GM18517 (cell line): ENCODE measurements around the gene LDLRAD1.
"Not testable (repeated sequence)": the region's sequence is repeated elsewhere in the genome, so short reads cannot be mapped to it uniquely, and the experiment has no call there.

Experiments used
- ATAC-seq: cut with Tn5 transposase; IDR thresholded peaks from one replicate; pipeline ENCODE4 v1.9.1; 2021; ENCODE audit warnings: mild to moderate bottlenecking, moderate library complexity; ENCODE audit not compliant: unreplicated experiment

The LDLRAD1 gene

DNA sequence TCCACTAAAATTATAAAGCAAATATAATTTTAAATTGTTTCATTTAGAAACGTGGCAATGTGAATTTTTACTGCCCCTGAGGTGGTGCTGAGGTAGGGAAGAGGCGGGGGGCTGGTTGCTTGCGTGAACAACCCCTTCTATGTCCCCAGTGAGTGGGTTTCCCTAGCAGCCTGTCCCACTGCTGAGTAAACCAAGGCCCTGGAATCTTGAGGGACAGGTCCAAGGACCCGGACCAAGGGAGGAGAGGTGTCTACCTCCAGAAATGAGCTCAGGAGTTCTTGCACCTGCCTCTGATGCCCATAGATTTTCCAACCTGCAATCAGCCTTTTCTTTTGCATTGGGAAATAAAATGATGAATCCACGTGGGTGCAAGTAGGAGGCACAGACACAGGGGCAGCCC, 649 bp upstream of the LDLRAD1 start:
- ATAC-seq, result no peak

DNA sequence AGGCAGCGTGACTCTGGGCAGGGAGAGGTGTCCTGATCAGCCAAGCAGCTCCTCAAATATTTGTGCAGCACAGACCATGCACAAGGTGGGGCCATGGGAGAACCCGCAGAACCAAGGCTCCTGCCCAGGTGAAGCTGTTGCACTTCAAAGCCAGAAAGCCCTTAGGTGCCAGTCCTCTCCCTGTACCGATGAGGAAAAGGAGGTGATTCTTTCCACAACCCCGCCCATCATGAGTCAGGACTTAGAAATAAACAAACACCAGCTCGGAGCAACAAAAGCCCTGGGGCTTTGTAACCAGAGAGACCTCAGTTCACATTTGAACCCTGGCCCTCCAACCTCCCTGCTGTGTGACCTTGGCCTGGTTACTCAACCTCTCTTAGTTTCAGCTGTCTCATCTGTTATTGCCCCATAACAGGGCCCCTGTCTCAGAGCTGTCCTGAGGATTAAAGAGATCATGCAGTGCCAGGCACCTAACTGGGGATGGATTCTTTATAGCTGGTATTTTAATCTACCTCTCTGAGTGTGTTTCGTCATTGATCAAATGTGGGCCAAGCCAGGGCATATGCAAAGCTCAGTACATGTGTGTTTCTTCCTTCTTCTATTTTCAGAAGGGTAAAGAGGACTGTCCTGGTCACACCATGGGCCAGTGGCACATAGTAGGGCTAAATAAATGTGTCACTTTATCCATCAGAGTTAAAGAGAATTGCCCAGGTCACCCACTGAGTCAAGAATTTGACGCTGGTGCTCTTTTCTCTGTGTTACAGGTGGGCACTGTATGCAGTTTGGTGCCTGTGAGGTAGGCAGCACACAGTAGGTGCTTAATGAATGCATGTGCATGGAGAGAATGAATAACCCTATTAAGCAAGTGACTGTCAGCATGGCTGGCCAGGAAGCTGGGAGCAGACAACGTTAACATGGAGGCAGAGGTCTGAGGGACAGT, 1.4 kb downstream of the LDLRAD1 start:
- no peak for ATAC-seq

DNA sequence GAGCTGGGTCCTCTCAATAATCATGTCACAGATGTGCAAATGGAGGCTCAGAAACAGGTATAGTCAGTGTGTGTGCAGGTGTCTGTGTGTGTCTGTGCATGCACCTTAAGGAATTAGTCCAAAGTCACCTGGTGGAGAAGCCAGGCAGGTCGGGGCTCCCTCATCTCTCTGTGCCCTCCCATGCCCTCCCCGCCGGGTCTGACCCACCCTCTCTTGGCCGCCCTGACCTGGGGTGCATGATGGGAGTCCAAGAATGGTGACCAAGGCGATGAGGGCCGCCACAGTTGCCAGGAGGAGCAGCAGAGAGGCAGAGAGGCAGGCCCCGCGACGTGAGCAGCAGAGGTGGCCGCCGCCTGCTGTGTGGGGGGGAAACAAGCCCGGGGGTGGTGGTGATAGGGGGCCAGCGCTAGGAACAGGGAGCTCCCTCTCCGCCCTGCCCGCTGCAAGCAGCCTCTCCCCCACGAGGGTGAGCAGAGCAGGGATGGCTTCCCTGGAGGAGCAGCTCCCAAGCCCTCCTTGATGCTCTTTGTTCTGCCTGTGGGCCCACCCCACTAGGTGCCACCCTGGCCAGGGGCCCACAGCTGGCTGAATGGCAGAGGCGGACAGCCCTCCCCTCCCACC, 3.9 kb downstream of the LDLRAD1 start:
- no peak for ATAC-seq

DNA sequence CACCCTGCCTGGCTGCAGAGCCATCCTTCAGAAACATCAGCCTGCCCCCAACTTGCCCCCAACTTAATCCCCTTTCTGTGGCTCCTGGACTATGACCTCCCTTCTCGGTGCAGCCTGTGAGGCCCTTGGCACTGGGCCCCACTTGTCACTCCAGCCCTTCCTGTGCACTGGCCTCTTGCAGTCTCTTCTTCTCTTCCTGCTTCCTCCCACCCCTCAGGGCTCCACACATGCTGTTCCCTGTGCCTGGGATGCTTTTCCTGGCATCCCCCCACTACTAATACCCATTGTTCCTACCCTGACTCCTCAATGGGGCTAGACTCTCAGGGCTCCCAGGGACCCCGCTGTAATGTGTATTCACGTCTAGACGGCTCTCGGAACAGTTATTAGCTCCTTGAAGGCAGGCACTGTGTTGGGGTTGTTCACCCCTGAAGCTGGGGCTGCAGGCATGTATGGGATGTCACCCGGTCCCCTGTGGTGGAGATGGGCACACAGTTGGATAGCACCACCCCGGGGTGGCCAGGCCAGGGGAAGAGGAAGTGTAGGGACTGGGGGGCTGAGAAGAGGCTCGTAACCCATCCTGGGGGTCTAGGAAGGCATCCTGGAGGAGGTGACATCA, 4.5 kb downstream of the LDLRAD1 start:
- ATAC-seq, result no peak

DNA sequence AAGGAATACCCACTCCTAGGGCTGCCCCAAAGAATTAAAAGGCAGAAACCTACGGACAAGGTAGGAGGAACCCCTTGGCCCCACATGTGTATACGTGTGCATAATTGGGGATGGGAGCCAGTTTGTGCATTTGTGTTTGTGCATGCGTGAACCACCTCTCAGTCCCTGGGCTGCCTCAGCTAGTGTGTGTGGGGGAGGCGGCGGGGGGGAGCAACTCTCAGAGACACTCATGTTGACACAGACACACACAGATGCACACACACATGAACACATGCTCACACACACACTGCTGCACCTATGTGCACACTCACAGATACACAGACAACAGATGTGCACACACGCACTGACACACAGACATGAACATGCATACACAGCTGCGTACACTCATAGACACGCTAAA, 5.1 kb downstream of the LDLRAD1 start:
- ATAC-seq, result no peak

DNA sequence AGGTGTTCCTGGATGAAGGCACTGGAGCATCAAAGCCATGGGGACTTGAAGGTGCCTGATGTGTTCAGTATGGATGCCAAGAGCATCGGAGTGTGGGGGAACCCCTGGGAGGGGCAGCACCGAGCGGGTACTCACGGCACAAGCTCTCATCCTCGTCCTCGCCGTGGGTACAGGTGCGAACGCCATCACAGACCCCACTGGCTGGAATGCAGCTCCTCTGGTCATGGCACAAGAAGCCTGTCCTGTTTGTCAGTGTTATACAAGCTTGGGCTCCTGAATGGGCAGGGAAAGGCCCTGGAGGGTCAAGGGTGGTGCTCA, 6.0 kb downstream of the LDLRAD1 start:
- ATAC-seq, result no peak

DNA sequence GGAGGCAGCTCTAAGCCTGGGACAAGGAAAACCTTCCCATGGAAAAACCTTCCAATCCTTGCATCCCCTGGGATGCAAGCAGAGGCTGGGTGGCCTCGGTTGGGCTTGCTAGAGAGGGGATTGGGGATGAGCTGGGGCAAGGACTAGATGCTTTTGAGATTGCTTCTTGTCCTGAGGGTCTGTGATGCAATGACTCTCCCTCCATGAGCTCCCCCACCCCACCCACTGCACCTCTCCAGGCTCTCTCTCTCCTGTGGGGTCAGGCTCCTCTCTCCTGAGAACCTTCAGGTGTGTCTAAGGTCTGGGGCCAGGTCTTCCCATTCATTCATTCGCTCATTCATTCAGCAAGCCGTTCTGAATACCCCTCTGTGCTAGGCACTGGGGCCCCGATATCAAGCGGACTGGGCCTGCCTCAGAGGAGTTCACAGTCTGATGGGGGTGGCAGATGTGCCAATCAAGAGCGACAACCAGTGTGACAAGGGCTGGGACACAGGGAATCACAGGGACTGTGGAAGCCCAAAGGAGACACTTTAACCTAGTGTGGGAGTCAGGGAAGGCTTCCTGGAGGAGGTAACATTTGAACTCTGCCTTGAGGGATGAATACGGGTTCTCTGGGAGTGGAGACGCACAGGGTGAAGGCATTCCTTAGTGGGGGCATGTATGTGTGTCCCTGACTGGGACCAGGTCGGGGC, 6.5 kb downstream of the LDLRAD1 start:
- no peak for ATAC-seq

DNA sequence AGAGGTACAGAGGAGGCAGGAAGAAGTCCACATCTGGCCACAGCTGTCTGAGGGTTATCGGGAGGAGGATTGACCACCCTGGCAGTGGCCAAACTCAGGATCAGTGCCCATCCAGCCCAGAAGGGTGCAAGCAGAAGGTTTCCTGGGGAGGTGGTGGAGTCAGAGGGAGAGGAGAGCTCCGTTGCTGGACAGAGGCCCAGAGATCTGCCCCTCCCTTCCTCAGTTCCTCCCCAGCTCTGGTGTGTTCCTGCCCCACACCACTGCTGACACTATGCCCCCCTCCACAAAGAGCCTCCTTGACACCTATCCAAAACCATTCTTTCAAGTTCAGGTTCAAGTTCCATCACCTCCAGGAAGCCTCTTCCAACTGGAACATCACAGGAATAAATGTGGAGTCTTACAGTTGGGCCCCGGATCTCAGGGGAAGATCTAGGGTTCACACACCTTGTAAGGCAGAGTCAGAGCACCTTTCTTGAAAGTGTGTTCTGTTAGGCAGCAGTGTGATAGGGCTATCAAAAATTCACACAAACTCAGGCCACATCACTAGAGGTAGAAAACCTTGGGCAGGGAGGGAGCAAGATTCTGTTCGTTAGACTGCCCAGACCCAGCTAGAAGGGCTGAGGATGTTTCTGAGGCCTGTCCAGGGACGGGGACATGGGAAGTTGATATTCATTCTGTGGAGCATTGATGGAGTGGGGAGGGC, 7.4 kb downstream of the LDLRAD1 start:
- ATAC-seq, result no peak

DNA sequence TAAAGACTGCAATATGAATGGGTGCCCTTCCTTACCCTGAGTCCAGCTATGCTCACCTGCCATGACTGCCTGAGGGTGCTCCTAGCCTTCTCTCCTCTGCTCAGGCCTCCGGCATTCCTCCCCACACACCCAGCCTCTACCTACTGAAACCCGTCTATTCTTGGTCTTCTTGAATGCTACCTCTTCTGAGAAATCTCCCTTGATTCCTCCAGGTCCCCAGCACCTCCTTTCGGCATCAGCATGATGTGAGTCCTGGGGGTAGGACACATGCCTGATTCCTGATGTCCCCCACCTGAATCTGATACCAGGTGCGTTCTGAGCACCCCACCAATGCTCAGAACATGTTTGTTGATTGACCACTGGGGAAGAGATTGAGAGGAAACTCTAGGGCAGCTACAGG, 8.6 kb downstream of the LDLRAD1 start:
- ATAC-seq, result no peak

DNA sequence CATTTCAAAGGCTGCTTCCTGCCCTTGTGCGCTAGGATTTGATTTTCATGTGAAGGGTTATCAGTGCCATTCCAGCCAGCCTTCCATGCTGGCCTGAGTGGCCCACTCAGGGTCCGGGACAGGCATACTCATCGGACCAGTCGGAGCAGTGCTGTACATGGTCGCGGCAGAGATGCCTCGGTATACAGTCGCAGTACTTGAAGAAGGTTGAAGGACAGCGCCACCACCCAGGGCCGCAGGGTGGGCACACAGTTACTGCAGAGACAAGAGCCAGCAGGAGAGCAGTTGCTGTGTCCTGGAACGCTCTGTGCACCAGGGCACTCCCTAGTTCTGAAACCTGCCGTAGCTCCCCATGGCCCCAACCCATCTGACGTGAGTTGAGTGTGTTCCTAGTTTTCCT, 9.1 kb downstream of the LDLRAD1 start:
- ATAC-seq, result no peak

DNA sequence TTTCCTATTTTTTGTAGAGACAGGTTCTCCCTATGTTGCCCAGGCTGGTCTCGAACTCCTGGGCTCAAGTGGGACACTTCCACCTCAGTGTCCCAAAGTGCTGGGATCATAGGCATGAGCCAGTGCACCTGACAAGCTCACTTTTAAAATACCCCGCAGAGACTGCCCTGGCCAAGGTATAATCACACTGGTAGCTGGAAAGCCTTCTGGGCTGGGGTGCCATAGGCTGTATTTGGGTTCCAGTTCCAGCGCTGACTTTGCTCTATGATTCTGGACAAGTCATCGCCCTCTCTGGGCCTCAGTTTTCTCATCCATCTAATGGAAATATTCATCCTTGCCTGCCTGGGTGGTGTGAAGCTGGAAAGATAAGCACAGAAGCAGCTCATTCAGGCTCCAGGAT, 10.4 kb downstream of the LDLRAD1 start:
- no peak for ATAC-seq

DNA sequence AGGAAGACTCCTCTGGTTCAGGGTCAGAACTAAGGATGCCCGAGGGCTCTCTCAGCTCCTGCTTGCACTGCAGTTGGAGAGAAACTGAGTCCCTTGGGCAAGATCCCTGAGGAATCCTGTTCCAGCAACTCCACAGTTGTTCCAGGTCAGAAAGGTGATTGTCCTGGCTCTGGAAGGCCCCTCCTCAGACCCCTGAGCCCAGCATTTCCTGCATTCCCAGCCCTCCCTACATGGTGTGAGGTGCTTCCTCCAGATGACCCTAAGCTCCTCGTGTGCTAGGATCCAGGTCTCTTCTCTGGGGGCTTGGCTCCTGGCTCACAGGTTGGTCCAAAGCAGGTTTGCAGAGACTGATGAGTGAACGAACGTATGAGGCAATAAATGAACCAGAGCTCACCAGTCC, 11.5 kb downstream of the LDLRAD1 start:
- no peak for ATAC-seq

DNA sequence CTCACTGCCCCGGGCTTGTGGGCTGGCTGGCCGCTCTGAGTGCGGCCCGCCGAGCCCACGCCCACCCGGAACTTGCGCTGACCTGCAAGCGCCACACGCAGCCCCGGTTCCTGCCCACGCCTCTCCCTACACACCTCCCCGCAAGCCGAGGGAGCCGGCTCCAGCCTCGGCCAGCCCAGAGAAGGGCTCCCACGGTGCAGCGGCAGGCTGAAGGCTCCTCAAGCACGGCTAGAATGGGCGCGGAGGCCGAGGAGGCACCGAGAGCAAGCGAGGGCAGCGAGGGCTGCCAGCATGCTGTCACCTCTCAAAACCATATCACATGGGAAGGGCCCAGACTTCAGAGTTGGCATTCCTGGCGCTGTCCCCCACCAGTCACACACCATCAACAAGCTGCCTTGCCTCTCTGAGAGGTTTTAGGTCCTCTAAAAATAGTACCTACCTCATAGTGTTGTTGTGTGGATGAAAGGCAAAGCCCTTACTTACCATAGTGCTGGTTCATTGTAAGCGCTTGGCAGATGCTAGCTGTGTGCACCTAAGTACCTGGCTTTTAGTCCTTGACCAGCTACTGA, 13.4 kb downstream of the LDLRAD1 start:
- no peak for ATAC-seq

DNA sequence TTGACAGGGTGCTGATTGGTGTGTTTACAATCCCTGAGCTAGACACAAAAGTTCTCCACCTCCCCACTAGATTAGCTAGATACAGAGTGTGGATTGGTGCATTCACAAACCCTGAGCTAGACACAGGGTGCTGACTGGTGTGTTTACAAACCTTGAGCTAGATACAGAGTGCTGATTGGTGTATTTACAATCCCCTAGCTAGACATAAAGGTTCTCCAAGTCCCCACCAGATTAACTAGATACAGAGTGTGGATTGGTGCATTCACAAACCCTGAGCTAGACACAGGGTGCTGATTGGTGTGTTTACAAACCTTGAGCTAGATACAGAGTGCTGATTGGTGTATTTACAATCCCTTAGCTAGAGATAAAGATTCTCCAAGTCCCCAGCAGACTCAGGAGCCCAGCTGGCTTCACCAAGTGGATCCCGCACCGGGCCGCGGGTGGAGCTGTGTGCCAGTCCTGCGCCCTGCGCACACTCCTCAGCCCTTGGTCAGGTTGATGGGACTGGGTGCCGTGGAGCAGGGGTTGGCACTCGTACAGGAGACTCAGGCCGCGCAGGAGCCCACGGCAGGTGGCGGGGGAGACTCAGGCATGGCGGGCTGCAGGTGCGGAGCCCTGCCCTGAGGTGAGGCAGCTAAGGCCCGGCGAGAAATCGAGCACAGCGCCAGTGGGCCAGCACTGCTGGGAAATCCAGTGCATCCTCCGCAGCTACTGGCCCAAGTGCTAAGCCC, 14.1 kb downstream of the LDLRAD1 start:
- ATAC-seq, result not testable (repeated sequence)

DNA sequence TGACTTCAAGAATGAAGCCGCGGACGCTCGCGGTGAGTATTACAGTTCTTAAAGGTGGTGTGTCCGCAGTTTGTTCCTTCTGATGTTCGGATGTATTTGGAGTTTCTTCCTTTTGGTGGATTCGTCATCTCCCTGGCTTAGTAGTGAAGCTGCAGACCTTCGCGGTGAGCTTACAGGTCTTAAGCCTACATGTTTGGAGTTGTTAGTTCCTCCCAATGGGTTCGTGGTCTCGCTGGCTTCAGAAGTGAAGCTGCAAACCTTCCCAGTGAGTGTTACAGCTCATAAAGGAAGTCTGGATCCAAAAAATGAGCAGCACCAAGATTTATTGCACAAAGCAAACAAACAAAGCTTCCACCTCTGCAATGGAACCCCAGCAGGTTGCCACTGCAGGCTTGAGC, 14.7 kb downstream of the LDLRAD1 start:
- ATAC-seq, result no peak

DNA sequence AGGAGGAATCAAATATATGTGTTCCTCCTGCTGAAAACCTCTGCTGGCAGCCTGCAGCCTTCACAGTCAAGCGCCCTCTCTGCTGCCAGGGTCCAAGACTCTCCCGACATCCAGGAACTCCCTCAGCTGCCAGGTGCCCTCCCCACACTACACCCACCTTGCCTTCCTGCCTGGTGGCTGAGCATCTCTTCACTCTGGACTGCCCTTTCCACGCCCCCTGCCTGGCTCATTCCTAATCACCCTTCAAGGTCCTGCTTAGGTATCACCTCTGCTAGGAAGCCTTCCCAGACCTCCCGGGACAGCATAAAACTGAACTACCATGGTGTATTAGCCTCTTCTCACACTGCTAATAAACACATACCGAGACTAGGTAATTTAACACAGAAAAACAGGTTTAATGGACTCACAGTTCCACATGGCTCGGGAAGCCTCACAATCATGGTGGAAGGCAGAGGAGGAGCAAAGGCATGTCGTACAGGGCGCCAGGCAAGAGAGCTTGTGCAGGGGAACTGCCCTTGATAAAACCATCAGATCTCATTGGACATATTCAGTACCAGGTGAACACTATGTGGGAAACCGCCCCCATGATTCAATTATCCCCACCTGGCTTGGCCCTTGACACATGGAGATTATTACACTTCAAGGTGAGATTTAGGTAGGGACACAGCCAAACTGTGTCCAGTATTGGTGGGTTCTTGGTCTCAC, 15.3 kb downstream of the LDLRAD1 start:
- ATAC-seq, result no peak

DNA sequence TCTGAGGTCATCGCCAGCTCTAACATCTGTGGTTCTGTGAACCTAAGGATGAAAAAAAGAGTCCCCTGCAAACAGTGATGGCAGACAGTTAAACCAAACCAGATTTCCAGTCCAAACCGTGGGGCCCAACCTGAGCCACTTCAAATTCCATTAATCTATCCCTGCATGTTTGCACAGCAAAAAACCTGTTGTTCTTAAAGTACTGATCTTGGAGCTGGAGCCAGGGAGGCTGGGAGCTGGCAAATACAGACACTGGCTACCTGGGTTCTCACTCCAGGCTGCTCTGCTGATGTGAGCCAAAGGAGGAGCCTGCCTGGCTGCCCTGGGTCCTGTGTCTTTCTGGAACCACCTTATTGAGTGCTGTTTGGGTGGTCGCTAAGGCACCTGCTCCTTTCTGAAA, 16.4 kb downstream of the LDLRAD1 start:
- ATAC-seq, result no peak

DNA sequence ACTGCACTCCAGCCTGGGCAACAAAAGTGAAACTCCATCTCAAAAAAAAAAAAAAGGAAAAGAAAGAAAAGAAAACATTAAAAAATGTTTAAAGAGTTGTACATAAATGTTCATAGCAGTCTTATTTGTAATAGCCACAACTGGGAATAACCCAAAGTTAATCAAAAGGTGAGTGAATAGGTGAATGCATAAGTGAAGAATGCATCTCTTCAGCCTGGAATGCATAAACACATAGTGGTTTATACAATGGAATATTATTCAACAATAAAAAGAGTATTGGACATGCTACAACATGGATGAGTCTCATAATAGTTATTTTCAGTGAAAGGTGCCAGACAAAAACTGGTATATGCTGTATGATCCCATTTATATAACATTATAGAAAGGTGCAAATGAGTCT, 18.1 kb downstream of the LDLRAD1 start:
- ATAC-seq, result no peak

DNA sequence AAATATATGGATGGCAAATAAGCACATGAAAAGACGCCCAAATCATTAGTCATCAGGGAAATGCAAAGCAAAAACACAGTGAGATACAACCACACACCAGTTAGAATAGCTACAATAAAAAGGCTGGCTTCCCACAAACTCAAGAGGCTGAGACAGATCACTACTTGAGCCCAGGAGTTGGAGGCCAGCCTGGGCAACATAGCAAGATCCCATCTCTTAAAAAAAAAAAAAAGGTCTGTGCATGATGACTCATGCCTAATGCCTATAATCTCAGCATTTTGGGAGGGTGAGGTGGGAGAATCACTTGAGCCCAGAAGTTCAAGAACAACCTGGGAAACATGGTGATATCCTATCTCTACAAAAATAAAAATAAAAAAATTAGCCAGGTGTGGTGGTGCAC, 19.8 kb downstream of the LDLRAD1 start:
- no peak for ATAC-seq
